Neural cell (in vitro differentiated cells): ENCODE measurements around the gene TNFSF12. TPM values are rescaled to one million over a fixed set of nuclear protein-coding genes. Genes with fewer than 3 reads are reported as not detected.

ENCODE experiments used
- H2AFZ ChIP-seq: fragments of 200-600, 300-800 bp; sonication (generic), shearing (Covaris generic); 2 replicates; pipeline ENCODE4 v1.6.0; 2014; ENCODE audit warnings: low read depth, mild to moderate bottlenecking, antibody characterized with exemption, low read length, moderate library complexity
- H3F3A ChIP-seq: fragments of 200-600 bp; shearing (Covaris generic); 2 replicates; pipeline ENCODE4 v1.6.1; 2016; ENCODE audit warnings: mild to moderate bottlenecking, moderate library complexity, mixed read lengths, antibody characterized with exemption, low read length; ENCODE audit not compliant: insufficient read depth, poor library complexity, severe bottlenecking
- H3K27ac ChIP-seq: fragments of 200-600, 300-800 bp; sonication (generic), shearing (Covaris generic); 2 replicates; pipeline ENCODE4 v1.5.1; 2014; ENCODE audit warnings: mild to moderate bottlenecking, low read length, moderate library complexity
- H3K27me3 ChIP-seq: fragments of 300-800, 200-600 bp; sonication (generic), shearing (Covaris generic); 2 replicates; pipeline ENCODE4 v1.6.0; 2014; ENCODE audit warnings: mild to moderate bottlenecking, low read depth, low read length, moderate library complexity; ENCODE audit not compliant: insufficient read depth
- H3K36me3 ChIP-seq: fragments of 300-800, 200-600 bp; sonication (generic), shearing (Covaris generic); 2 replicates; pipeline ENCODE4 v1.5.1; 2014; ENCODE audit warnings: mild to moderate bottlenecking, antibody characterized with exemption, low read length, moderate library complexity; ENCODE audit not compliant: insufficient read depth
- H3K4me2 ChIP-seq: fragments of 300-800, 200-600 bp; sonication (generic), shearing (Covaris generic); 2 replicates; pipeline ENCODE4 v1.6.0; 2014; ENCODE audit warnings: mild to moderate bottlenecking, low read length
- H3K4me3 ChIP-seq: fragments of 300-800, 200-600 bp; sonication (generic), shearing (Covaris generic); 2 replicates; pipeline ENCODE4 v1.5.1; 2014; ENCODE audit warnings: mild to moderate bottlenecking, low read length, moderate library complexity
- H3K79me2 ChIP-seq: fragments of 200-600 bp; shearing (Covaris generic); replicated peaks from 2 replicates; pipeline ENCODE4 v1.6.0; 2014; ENCODE audit warnings: mild to moderate bottlenecking, low read length, moderate library complexity; ENCODE audit not compliant: insufficient read depth
- H3K9ac ChIP-seq: fragments of 300-800, 200-600 bp; sonication (generic), shearing (Covaris generic); 2 replicates; pipeline ENCODE4 v1.6.1; 2016; ENCODE audit warnings: mild to moderate bottlenecking, low read length, mixed read lengths
- H3K9me2 ChIP-seq: fragments of 200-600 bp; shearing (Covaris generic); 2 replicates; pipeline ENCODE4 v1.6.1; 2016; ENCODE audit warnings: mild to moderate bottlenecking, low read length, mixed read lengths; ENCODE audit not compliant: insufficient read depth
- H3K9me3 ChIP-seq: fragments of 200-600, 300-800 bp; sonication (generic), shearing (Covaris generic); 2 replicates; pipeline ENCODE4 v1.6.1; 2016; ENCODE audit warnings: mild to moderate bottlenecking, mixed run types, low read length, moderate library complexity, mixed read lengths
- H4K20me1 ChIP-seq: fragments of 200-600 bp; shearing (Covaris generic); 2 replicates; pipeline ENCODE4 v1.6.1; 2016; ENCODE audit warnings: mild to moderate bottlenecking, mixed run types; ENCODE audit not compliant: insufficient read depth
- CTCF ChIP-seq: fragments of 450-650 bp; IDR thresholded peaks from 2 replicates; pipeline ENCODE4 v1.5.1; 2014; ENCODE audit warnings: antibody characterized with exemption, mild to moderate bottlenecking, moderate library complexity; ENCODE audit not compliant: poor library complexity, severe bottlenecking
- EP300 ChIP-seq: fragments of 450-650 bp; conservative IDR thresholded peaks from 2 replicates; pipeline ENCODE4 v1.6.1; 2014; ENCODE audit warnings: antibody characterized with exemption, mild to moderate bottlenecking, moderate library complexity; ENCODE audit not compliant: poor library complexity, severe bottlenecking
- EZH2 ChIP-seq: fragments of 200-600, 300-800 bp; shearing (Covaris generic), sonication (generic); IDR thresholded peaks from 2 replicates; pipeline ENCODE4 v1.6.1; 2014; ENCODE audit warnings: antibody characterized with exemption, low read length, borderline replicate concordance, mild to moderate bottlenecking; ENCODE audit not compliant: insufficient read depth, poor library complexity, severe bottlenecking
- MXI1 ChIP-seq: fragments of 450-650 bp; conservative IDR thresholded peaks from 2 replicates; pipeline ENCODE4 v1.6.1; 2014; ENCODE audit warnings: antibody characterized with exemption, mild to moderate bottlenecking; ENCODE audit not compliant: poor library complexity, severe bottlenecking
- POLR2AphosphoS5 ChIP-seq: IDR thresholded peaks from 2 replicates; pipeline ENCODE4 v1.6.1; 2012
- RAD21 ChIP-seq: fragments of 450-650 bp; conservative IDR thresholded peaks from 2 replicates; pipeline ENCODE4 v1.6.1; 2014; ENCODE audit warnings: antibody characterized with exemption, mild to moderate bottlenecking, moderate library complexity
- SMC3 ChIP-seq: fragments of 450-650 bp; conservative IDR thresholded peaks from 2 replicates; pipeline ENCODE4 v1.6.1; 2014; ENCODE audit warnings: antibody characterized with exemption, mild to moderate bottlenecking, moderate library complexity; ENCODE audit not compliant: poor library complexity
- TAF1 ChIP-seq: IDR thresholded peaks from 2 replicates; pipeline ENCODE4 v1.6.1; 2012; ENCODE audit warnings: low read depth
- polyA plus RNA-seq: library from polyadenylated mRNA; depleted of rRNA; stranded (reverse); fragments of >200 nt; gene quantifications from 2 replicates; pipeline ENCODE4 v1.2.3, GENCODE V29; 2014
- TF ChIP-seq, protein P1 (sequence below): IDR thresholded peaks from 2 replicates; pipeline ENCODE4 v1.6.1; 2012; ENCODE audit warnings: borderline replicate concordance

The TNFSF12 gene
- polyA plus RNA-seq, 1 donor from 2014 or later, result not detected

GRCh38 chr17:7570351-7570750 is 21.5 kb downstream of the TNFSF12 start:
- TF ChIP-seq CTCF, result no peak
- no peak for TF ChIP-seq RAD21
- TF ChIP-seq TAF1, result no peak
- TF ChIP-seq EZH2, result no peak
- Histone ChIP-seq H2AFZ (no peak overlapping the region), H3K4me3 (no peak overlapping the region), H3K4me2 (no peak overlapping the region), H3K9me3 (no peaks in the 10 kb centered on the region), H3F3A (no peaks in the 10 kb centered on the region), H3K9ac (no peak overlapping the region), H4K20me1 (peaks cover 17% of the 10 kb centered on the region), H3K27ac (no peak overlapping the region), H3K27me3 (no peaks in the 10 kb centered on the region), H3K9me2 (no peaks in the 10 kb centered on the region), H3K36me3 (peaks cover 12% of the 10 kb centered on the region), H3K79me2 (peaks cover 26% of the 10 kb centered on the region)

DNA sequence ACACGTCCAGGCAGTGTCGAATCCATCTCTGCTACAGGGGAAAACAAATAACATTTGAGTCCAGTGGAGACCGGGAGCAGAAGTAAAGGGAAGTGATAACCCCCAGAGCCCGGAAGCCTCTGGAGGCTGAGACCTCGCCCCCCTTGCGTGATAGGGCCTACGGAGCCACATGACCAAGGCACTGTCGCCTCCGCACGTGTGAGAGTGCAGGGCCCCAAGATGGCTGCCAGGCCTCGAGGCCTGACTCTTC is 23.4 kb downstream of the TNFSF12 start:
- Histone ChIP-seq H2AFZ (peak overlapping the region; percentile 70), H3K4me3 (peak overlapping the region; percentile 100), H3K4me2 (peak overlapping the region; percentile 91), H3K27ac (peak overlapping the region; percentile 83), H3K36me3 (peaks cover 14% of the 10 kb centered on the region), H4K20me1 (peaks cover 30% of the 10 kb centered on the region), H3K79me2 (peaks cover 35% of the 10 kb centered on the region), H3K9ac (peak overlapping the region; percentile 67), H3F3A (no peaks in the 10 kb centered on the region), H3K9me3 (no peaks in the 10 kb centered on the region), H3K9me2 (no peaks in the 10 kb centered on the region), H3K27me3 (no peaks in the 10 kb centered on the region)
- TF ChIP-seq MXI1, result peak; percentile 97
- TF ChIP-seq, protein P1, sequence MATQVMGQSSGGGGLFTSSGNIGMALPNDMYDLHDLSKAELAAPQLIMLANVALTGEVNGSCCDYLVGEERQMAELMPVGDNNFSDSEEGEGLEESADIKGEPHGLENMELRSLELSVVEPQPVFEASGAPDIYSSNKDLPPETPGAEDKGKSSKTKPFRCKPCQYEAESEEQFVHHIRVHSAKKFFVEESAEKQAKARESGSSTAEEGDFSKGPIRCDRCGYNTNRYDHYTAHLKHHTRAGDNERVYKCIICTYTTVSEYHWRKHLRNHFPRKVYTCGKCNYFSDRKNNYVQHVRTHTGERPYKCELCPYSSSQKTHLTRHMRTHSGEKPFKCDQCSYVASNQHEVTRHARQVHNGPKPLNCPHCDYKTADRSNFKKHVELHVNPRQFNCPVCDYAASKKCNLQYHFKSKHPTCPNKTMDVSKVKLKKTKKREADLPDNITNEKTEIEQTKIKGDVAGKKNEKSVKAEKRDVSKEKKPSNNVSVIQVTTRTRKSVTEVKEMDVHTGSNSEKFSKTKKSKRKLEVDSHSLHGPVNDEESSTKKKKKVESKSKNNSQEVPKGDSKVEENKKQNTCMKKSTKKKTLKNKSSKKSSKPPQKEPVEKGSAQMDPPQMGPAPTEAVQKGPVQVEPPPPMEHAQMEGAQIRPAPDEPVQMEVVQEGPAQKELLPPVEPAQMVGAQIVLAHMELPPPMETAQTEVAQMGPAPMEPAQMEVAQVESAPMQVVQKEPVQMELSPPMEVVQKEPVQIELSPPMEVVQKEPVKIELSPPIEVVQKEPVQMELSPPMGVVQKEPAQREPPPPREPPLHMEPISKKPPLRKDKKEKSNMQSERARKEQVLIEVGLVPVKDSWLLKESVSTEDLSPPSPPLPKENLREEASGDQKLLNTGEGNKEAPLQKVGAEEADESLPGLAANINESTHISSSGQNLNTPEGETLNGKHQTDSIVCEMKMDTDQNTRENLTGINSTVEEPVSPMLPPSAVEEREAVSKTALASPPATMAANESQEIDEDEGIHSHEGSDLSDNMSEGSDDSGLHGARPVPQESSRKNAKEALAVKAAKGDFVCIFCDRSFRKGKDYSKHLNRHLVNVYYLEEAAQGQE, result no peak
- no peak for TF ChIP-seq EP300

DNA sequence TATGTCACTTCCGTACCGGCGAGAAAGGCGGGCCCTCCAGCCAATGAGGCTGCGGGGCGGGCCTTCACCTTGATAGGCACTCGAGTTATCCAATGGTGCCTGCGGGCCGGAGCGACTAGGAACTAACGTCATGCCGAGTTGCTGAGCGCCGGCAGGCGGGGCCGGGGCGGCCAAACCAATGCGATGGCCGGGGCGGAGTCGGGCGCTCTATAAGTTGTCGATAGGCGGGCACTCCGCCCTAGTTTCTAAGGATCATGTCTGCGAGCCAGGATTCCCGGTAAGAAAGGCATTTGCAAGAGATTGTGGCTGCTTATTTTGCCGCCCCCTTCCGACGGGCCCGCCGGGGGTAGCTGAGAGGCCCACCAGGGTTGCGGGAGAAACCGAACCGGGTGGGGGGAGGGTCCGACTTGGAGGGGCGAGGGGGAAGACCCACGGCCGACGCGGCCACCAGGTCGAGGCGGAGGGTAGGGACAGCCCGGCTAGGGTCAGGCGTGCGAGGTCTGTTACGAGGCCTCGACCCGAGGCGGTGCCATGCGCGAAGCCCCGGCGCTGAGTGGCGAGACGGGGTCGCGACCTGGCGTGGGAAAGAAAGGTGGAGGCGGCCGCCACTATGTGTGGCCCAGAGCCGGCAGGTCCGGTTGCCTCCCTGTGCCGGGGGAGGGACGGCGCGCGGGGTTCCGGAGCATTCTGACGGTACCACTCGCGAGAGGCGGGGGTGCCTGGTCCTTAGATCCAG is 23.9 kb downstream of the TNFSF12 start:
- H4K20me1 ChIP-seq, result peaks cover 30% of the 10 kb centered on the region
- H3K36me3 ChIP-seq, result peaks cover 14% of the 10 kb centered on the region
- peak overlapping the region; percentile 8 for H2AFZ ChIP-seq
- no peak overlapping the region for H3K4me2 ChIP-seq
- H3K9me3 ChIP-seq, result no peaks in the 10 kb centered on the region
- TF ChIP-seq POLR2AphosphoS5 (peak; percentile 98), EZH2 (no peak), MXI1 (peak; percentile 88), CTCF (peak; percentile 40), RAD21 (no peak), SMC3 (no peak), EP300 (peak; percentile 41), TAF1 (peak; percentile 93)
- TF ChIP-seq, protein P1, result peak; percentile 77
- H3F3A ChIP-seq, result no peaks in the 10 kb centered on the region
- H3K27ac ChIP-seq, result peak overlapping the region; percentile 97
- H3K4me3 ChIP-seq, result peak overlapping the region; percentile 100
- peaks cover 35% of the 10 kb centered on the region for H3K79me2 ChIP-seq
- no peaks in the 10 kb centered on the region for H3K27me3 ChIP-seq
- no peaks in the 10 kb centered on the region for H3K9me2 ChIP-seq
- peak overlapping the region; percentile 100 for H3K9ac ChIP-seq
